ENCODE data around the gene MKS1. TPM values are rescaled to one million over a fixed set of nuclear protein-coding genes. Genes with fewer than 3 reads are reported as not detected.

MKS1 gene
- total and polyA plus RNA-seq, 2 donors (not counting 1 experiment from before 2014, with no cell fraction given), result 8.7 to 17.8 TPM

- DNase-seq (ENCODE audit: low read depth in 2 of 2), result no peak
- no peaks in the 10 kb centered on the region for H3K27me3 ChIP-seq (ENCODE audit: control insufficient read depth, insufficient read depth, low read length)
- no peaks in the 10 kb centered on the region for H3K9me3 ChIP-seq (ENCODE audit: control insufficient read depth, insufficient read depth, low read depth, low read length)
- TF ChIP-seq EZH2 (IDR thresholded peaks at IDR 0.05; ENCODE audit: low read length, missing control alignments), result no peak
- TF ChIP-seq, protein P1, sequence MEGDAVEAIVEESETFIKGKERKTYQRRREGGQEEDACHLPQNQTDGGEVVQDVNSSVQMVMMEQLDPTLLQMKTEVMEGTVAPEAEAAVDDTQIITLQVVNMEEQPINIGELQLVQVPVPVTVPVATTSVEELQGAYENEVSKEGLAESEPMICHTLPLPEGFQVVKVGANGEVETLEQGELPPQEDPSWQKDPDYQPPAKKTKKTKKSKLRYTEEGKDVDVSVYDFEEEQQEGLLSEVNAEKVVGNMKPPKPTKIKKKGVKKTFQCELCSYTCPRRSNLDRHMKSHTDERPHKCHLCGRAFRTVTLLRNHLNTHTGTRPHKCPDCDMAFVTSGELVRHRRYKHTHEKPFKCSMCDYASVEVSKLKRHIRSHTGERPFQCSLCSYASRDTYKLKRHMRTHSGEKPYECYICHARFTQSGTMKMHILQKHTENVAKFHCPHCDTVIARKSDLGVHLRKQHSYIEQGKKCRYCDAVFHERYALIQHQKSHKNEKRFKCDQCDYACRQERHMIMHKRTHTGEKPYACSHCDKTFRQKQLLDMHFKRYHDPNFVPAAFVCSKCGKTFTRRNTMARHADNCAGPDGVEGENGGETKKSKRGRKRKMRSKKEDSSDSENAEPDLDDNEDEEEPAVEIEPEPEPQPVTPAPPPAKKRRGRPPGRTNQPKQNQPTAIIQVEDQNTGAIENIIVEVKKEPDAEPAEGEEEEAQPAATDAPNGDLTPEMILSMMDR (conservative IDR thresholded peaks at IDR 0.05 in 1 of 2, IDR thresholded peaks at IDR 0.05 in 1 of 2; ENCODE audit: low read depth in 1 of 2, low read length in 2 of 2), result no peak
- H3K36me3 ChIP-seq (ENCODE audit: control insufficient read depth, insufficient read depth, low read length), result no peaks in the 10 kb centered on the region
- H2AFZ ChIP-seq (ENCODE audit: low read length), result peak overlapping the region; percentile 93
- H3K4me3 ChIP-seq (replicated peaks in 1 of 4; ENCODE audit: control extremely low read depth in 1 of 4, insufficient read depth in 1 of 4, low read depth in 3 of 4, low read length in 4 of 4), result peak overlapping the region in 2 of 4 experiments; percentile 90 to 97
- no peak overlapping the region for H3K9ac ChIP-seq (ENCODE audit: insufficient read depth, low read length)
- H3K27ac ChIP-seq (ENCODE audit: insufficient read depth, low read length), result no peak overlapping the region
- H3K79me2 ChIP-seq (ENCODE audit: control insufficient read depth, insufficient read depth, low read length), result no peaks in the 10 kb centered on the region
- H3K4me1 ChIP-seq (ENCODE audit: control insufficient read depth, extremely low read depth, insufficient read depth, low read length), result no peaks in the 10 kb centered on the region
- H3K4me2 ChIP-seq (ENCODE audit: extremely low read depth, insufficient read depth, low read length), result peak overlapping the region; percentile 86
- H4K20me1 ChIP-seq (ENCODE audit: control insufficient read depth, extremely low read depth, insufficient read depth, low read length), result no peaks in the 10 kb centered on the region
Observed at GRCh38 chr17:58219789-58220183, 731 bp upstream of the MKS1 start.

DNA sequence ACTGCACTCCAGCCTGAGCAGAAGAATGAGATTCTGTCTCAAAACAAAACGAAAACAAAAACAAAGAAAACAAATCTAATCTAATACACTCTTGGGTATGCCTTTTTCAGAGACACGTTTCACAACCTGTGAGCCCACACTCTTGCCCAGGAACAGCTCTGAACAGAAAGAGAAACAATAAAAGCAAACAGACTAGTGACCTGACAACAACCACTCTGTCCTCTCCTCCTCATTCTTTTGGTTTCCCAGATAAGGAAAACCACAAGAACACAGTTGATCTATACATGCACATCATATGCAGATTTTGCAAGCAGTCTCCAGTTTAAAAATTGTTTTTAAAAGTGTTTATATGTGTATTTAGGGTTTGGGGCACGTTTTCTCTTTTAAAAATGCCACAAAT is 1.3 kb downstream of the MKS1 start:
- H3K9me3 ChIP-seq (ENCODE audit: control insufficient read depth, insufficient read depth, low read depth, low read length), result no peaks in the 10 kb centered on the region
- no peak overlapping the region for H2AFZ ChIP-seq (ENCODE audit: low read length)
- H3K36me3 ChIP-seq (ENCODE audit: control insufficient read depth, insufficient read depth, low read length), result no peaks in the 10 kb centered on the region
- no peaks in the 10 kb centered on the region for H3K79me2 ChIP-seq (ENCODE audit: control insufficient read depth, insufficient read depth, low read length)
- H3K27ac ChIP-seq (ENCODE audit: insufficient read depth, low read length), result no peak overlapping the region
- no peaks in the 10 kb centered on the region for H4K20me1 ChIP-seq (ENCODE audit: control insufficient read depth, extremely low read depth, insufficient read depth, low read length)
- DNase-seq (ENCODE audit: low read depth in 2 of 2), result no peak
- H3K27me3 ChIP-seq (ENCODE audit: control insufficient read depth, insufficient read depth, low read length), result no peaks in the 10 kb centered on the region
- H3K4me3 ChIP-seq (replicated peaks in 1 of 4; ENCODE audit: control extremely low read depth in 1 of 4, insufficient read depth in 1 of 4, low read depth in 3 of 4, low read length in 4 of 4), result no peak overlapping the region
- no peak overlapping the region for H3K4me2 ChIP-seq (ENCODE audit: extremely low read depth, insufficient read depth, low read length)
- no peaks in the 10 kb centered on the region for H3K4me1 ChIP-seq (ENCODE audit: control insufficient read depth, extremely low read depth, insufficient read depth, low read length)
- H3K9ac ChIP-seq (ENCODE audit: insufficient read depth, low read length), result no peak overlapping the region
- TF ChIP-seq, protein P1 (conservative IDR thresholded peaks at IDR 0.05 in 1 of 2, IDR thresholded peaks at IDR 0.05 in 1 of 2; ENCODE audit: low read depth in 1 of 2, low read length in 2 of 2), result no peak
- no peak for TF ChIP-seq EZH2 (IDR thresholded peaks at IDR 0.05; ENCODE audit: low read length, missing control alignments)

GRCh38 chr17:58215685-58216084 is 3.4 kb downstream of the MKS1 start:
- no peak for DNase-seq (ENCODE audit: low read depth in 2 of 2)
- TF ChIP-seq, protein P1 (conservative IDR thresholded peaks at IDR 0.05 in 1 of 2, IDR thresholded peaks at IDR 0.05 in 1 of 2; ENCODE audit: low read depth in 1 of 2, low read length in 2 of 2), result no peak
- TF ChIP-seq EZH2 (IDR thresholded peaks at IDR 0.05; ENCODE audit: low read length, missing control alignments), result no peak
- Histone ChIP-seq H3K9ac (ENCODE audit: insufficient read depth, low read length) (no peak overlapping the region), H3K79me2 (ENCODE audit: control insufficient read depth, insufficient read depth, low read length) (no peaks in the 10 kb centered on the region), H3K4me2 (ENCODE audit: extremely low read depth, insufficient read depth, low read length) (no peak overlapping the region), H2AFZ (ENCODE audit: low read length) (no peak overlapping the region), H3K4me1 (ENCODE audit: control insufficient read depth, extremely low read depth, insufficient read depth, low read length) (no peaks in the 10 kb centered on the region), H4K20me1 (ENCODE audit: control insufficient read depth, extremely low read depth, insufficient read depth, low read length) (no peaks in the 10 kb centered on the region), H3K9me3 (ENCODE audit: control insufficient read depth, insufficient read depth, low read depth, low read length) (no peaks in the 10 kb centered on the region), H3K27me3 (ENCODE audit: control insufficient read depth, insufficient read depth, low read length) (no peaks in the 10 kb centered on the region), H3K36me3 (ENCODE audit: control insufficient read depth, insufficient read depth, low read length) (no peaks in the 10 kb centered on the region), H3K4me3 (replicated peaks in 1 of 4; ENCODE audit: control extremely low read depth in 1 of 4, insufficient read depth in 1 of 4, low read depth in 3 of 4, low read length in 4 of 4) (no peak overlapping the region), H3K27ac (ENCODE audit: insufficient read depth, low read length) (no peak overlapping the region)
